Activated gamma-delta T cell (primary cell): ENCODE results near the gene KLF13.

Experiments used
- DNase-seq: peaks from one replicate; lab custom pipeline; 2025; lab: John Stamatoyannopoulos, UW

KLF13 gene

GRCh38 chr15:31364301-31365031 is 37.8 kb downstream of the KLF13 start:
- no peak for DNase-seq

DNA sequence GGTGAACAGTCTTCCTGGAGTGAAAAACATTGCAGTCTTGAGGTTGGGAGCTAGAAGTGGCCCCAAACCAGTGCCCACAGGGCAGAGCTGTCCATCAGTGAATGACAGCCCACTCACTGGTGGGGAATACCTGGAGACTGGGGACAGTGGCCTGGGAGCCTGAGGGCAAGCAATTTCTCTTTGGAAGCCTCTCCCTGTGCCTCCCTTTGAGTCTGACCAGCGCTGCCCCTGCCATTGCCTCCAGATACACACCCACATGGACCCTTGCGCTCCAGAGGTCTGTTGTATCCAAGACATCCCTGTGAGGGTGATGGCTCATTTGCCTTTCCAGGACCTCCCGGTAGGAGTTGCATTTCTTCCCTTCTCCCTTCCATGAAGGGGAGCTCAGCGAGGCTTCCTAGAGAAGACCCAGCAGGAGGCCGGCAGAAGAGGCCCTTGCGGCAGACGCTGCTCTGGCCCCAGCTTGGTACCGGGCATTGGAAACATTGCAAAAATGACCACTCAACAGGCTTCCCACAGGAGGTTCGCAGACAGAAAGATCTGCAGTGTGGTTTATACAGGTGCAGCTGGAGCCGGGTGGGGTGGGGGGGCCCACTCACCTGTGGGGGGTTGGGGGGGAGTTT is 38.5 kb downstream of the KLF13 start:
- DNase-seq, result no peak

- peak; percentile 67 for DNase-seq
Measured at GRCh38 chr15:31365655-31366127, 39.1 kb downstream of the KLF13 start.

DNA sequence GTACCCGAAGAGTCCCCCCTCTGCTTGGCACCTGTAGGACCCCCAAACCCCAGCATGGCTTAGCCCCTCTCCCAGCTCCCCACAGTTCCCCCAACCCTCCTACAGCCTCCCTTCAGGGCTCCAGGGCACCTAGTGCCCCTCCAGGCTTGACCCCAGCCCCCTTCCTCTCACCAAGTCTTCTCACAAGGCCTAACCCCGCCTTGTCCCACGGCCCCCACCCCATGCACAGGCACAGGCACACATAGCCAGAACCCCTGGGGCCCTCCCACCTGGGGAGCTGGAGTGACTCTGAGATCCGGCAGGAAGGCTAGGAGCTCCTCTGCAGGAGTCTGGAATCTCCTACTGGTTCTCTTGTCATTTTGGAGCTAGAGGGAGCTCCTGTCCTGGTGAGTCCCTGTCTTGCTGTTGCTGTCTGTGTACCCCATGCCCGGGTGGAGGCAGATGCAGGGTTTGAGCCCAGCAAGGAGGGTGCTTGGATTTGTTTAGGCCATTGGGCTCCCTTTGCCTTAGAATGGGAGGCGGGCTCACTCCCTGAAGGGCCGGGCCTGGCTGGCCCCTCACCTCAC is 39.6 kb downstream of the KLF13 start:
- no peak for DNase-seq

GRCh38 chr15:31367021-31367729 is 40.5 kb downstream of the KLF13 start:
- no peak for DNase-seq

- DNase-seq, result no peak
Measured at GRCh38 chr15:31367730-31368344, 41.2 kb downstream of the KLF13 start.

DNA sequence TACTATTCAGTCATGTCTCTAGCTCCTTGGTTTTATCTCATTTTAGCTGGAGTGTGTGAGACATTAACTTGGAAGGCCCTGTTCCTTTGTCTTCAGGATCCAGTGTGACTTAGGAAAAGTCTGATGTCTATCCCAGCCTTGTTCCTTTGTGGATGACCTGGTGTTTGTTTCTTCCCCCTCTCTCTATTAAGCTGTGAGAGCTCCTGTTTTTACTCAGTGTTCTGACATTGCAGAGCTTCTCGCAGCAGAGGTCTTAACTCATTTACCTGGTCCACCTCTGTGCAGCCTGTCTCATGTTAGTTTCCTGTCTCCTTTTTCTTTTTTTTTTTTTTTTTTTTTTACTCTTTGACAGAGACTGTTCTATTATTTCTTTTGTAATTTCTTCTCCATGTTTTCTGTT is 43.1 kb downstream of the KLF13 start:
- no peak for DNase-seq

DNA sequence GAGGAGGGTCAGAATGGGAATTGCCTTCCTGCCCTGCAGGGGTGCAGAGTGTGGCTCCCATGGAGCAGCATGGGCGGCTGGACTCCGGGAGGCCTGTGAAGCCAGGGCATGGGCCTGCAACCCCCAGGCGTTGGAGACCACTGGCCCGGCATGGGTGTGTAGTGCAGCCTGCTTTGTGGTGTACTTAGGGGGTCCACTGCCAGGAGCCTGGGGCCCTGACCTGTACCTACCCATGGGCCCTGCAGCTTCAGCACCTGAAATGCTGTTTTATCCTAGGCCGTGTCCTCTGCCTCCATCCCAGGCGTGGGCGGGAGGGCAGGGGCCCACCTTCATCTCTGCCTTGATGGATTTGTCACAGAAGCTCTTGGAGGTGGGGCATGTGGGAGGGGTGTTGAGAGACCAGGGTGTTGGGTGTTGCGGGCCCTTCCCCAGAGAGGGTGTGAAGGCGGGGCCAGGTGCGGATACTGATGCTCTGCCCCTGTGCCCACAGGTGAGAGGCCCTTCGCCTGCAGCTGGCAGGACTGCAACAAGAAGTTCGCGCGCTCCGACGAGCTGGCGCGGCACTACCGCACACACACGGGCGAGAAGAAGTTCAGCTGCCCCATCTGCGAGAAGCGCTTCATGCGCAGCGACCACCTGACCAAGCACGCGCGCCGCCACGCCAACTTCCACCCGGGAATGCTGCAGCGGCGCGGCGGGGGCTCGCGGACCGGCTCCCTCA is 45.0 kb downstream of the KLF13 start:
- DNase-seq, result no peak

DNA sequence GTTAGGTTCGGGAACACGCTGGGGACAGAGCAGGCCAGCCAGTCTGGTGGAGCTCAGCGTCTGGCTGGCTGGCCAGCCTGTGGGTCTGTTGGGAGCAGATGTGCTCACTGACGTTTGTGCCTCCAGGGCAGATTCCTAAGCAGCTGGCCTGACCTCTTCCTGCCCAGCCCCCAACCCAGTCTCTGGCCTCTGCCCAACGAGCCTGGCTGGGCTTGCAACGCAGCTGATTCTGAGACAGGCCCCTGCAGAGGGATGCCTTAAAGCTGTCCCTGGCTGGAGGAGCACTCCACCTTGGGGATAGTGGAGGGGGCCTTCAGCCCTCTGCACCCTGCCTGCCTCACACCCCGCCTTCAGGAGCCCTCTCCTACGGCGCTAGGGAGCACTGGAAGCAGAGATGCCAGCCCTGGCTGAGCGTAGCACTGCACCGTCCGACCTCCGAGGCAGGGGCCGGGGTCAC is 46.0 kb downstream of the KLF13 start:
- no peak for DNase-seq

GRCh38 chr15:31373096-31373865 is 46.6 kb downstream of the KLF13 start:
- DNase-seq, result no peak

GRCh38 chr15:31373970-31374369 is 47.3 kb downstream of the KLF13 start:
- no peak for DNase-seq

DNA sequence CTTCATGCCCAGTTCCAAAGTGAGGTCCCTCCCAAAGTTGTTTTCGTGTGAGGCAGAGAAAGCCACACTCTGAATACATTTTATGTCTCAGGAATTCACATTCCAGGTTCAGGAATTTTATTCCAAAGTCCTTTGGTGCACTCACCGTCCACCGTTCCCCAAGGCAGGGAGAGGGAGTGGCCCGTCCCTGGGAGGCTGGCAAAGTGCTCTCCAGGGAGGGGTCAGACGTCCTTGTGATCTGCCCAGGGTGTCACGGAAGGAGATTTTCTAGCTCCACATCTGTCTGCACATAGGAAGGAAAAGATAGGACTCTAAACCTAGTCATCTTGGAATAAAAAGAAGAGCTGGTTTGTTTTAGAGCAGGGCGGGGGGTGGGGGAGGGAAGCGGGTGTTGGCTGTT is 47.9 kb downstream of the KLF13 start:
- DNase-seq, result no peak

GRCh38 chr15:31374986-31375385 is 48.4 kb downstream of the KLF13 start:
- DNase-seq, result no peak

DNA sequence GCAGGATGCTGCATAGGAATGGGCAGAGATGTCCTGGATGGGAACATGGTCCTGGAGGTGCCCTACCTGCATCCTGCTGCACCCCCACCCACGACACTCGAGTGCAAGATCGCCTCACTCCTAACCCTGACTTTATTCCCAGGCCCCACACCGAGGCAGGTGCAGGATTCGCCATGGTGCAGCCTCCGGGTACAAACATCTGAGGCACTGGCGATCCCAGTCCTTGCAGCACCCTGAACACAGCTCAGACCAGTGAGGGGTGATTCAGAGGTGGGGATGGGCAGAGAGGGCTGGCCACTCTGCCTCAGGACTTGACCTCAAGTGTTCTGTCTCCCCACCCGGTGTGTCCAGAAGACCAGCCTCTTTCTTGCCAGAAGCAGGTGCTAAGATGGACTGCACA is 49.1 kb downstream of the KLF13 start:
- no peak for DNase-seq

DNA sequence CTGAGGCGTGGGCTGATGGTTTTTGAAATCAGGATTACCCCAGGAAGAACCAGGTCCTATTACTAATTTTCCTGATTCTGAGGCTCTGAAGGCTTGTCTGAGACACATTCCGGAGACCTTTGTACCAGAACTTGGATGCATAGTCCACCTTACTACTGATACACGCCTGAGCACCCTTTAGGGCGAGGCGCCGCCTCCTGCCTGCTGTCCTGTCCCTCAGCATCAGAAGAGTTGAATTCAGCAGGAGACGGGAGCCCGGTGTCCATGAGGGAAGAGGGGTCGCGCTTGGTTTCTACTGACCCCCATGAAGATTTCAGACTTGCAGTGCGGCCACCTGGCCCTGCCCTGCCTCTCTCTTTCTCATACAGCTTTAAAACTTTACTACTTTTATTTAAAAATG is 49.9 kb downstream of the KLF13 start:
- DNase-seq, result no peak

DNA sequence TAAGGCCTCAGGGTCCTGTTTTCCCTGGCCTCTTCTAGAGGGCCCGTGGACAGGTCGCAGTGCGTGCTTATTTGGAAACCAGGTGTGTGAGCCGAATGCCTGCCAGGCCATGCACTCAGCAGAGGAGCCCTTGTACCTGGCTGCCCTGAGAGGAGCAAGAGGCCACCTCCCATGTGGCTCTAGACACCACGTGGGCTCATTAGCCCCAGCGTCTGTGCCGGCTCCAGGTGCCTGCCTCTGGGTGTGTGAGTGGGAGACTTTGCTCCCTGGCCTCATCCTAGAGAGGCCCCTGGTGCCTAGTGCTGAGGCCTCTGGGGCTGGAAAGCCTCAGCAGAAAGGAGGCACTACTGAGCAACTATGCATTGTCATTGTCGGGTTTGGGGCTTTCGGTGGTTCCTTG is 50.4 kb downstream of the KLF13 start:
- DNase-seq, result no peak

- no peak for DNase-seq
Measured at GRCh38 chr15:31378363-31378903, 51.8 kb downstream of the KLF13 start.

GRCh38 chr15:31379042-31379441 is 52.4 kb downstream of the KLF13 start:
- DNase-seq, result no peak

DNA sequence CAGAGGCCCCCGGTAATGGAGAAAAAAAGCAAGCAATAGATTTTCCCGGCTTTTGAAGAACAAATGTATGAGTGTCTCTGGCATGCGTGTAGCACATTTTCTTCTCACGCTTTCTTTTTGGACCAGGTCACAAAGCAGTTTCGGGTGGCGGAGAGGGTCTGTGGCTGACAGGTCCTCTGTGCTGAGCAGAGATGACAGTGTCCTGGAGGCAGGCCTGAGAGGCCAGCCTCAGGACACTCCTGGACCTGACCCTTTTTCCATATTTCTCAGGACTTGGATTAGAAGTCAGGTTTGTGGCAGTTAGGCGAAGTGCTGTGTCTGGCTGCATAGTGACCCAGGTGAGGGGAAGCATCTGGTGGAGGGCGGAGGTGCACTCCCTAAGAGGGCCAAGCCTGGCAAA is 52.9 kb downstream of the KLF13 start:
- DNase-seq, result no peak
